ENCODE data around the gene KCNK7.

- TF ChIP-seq, protein P1, sequence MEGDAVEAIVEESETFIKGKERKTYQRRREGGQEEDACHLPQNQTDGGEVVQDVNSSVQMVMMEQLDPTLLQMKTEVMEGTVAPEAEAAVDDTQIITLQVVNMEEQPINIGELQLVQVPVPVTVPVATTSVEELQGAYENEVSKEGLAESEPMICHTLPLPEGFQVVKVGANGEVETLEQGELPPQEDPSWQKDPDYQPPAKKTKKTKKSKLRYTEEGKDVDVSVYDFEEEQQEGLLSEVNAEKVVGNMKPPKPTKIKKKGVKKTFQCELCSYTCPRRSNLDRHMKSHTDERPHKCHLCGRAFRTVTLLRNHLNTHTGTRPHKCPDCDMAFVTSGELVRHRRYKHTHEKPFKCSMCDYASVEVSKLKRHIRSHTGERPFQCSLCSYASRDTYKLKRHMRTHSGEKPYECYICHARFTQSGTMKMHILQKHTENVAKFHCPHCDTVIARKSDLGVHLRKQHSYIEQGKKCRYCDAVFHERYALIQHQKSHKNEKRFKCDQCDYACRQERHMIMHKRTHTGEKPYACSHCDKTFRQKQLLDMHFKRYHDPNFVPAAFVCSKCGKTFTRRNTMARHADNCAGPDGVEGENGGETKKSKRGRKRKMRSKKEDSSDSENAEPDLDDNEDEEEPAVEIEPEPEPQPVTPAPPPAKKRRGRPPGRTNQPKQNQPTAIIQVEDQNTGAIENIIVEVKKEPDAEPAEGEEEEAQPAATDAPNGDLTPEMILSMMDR (IDR thresholded peaks at IDR 0.05) = no peak
- no peak for TF ChIP-seq POLR2A (IDR thresholded peaks at IDR 0.05)
Observed at GRCh38 chr11:65579291-65579690, 16.3 kb downstream of the KCNK7 start.

All from Peyer's patch (tissue), 4 donors.